K562 (cell line): ENCODE results near the gene SV2A. TPM values are rescaled to one million over a fixed set of nuclear protein-coding genes. Genes with fewer than 3 reads are reported as not detected.

ENCODE experiments used
- ARID3A ChIP-seq: IDR thresholded peaks from 2 replicates; pipeline ENCODE4 v1.6.1; 2012; ENCODE audit warnings: low read depth, low read length, improper control_type of control experiment, borderline replicate concordance
- ATF6 ChIP-seq: sonication (generic); formaldehyde crosslinking; IDR thresholded peaks from 2 replicates; pipeline ENCODE4 v1.4.0; 2020; ENCODE audit warnings: mild to moderate bottlenecking, missing genetic modification reagents
- GATAD2A ChIP-seq: fragments of 450-650 bp; IDR thresholded peaks from 2 replicates; pipeline ENCODE4 v1.6.1; 2017
- GMEB1 ChIP-seq: fragments of 250-450 bp; sonication (Bioruptor Pico); IDR thresholded peaks from 2 replicates; pipeline ENCODE4 v1.4.0; 2020; ENCODE audit warnings: mild to moderate bottlenecking
- REST ChIP-seq, 2 experiments: fragments of 450-650 bp; formaldehyde crosslinking in 1 of 2; IDR thresholded peaks; 2 replicates each; pipeline versions ENCODE4 v1.4.0 to v1.6.1; 2014 to 2020; ENCODE audit warnings: mild to moderate bottlenecking in 2 of 2, borderline replicate concordance in 1 of 2, low read depth in 1 of 2
- SMC3 ChIP-seq: conservative IDR thresholded peaks from 2 replicates; pipeline ENCODE4 v1.6.1; 2011; ENCODE audit warnings: low read depth, low read length, improper control_type of control experiment; ENCODE audit not compliant: insufficient read depth
- TEAD4 ChIP-seq, 2 experiments: sonication (generic) in 1 of 2; formaldehyde crosslinking in 1 of 2; IDR thresholded peaks; 2 replicates each; pipeline versions ENCODE4 v1.6.1 to v1.8.0; 2012 to 2022; ENCODE audit warnings: borderline replicate concordance in 1 of 2, inconsistent platforms in 1 of 2, low read length in 1 of 2, mild to moderate bottlenecking in 1 of 2, missing genetic modification reagents in 1 of 2
- VEZF1 ChIP-seq: fragments of 200-800 bp; sonication (Bioruptor generic); IDR thresholded peaks from 2 replicates; pipeline ENCODE4 v1.6.1; 2017; ENCODE audit warnings: missing genetic modification characterization, missing compliant biosample characterization
- polyA plus RNA-seq, 8 experiments: library from polyadenylated mRNA; depleted of rRNA in 4 of 8; stranded (reverse) in 5 of 8; unstranded in 3 of 8; fragments of >200 nt; fragmentation: Nextera tagmentation in 2 of 8; fragmentation: Illumina TruSeq in 1 of 8; extraction: Ambion mirVana in 2 of 8; extraction: Trizol in 1 of 8; gene quantifications; 2 replicates each; pipeline versions ENCODE4 v1.2.1 to v1.2.3, GENCODE V29; 2011 to 2014; ENCODE audit warnings: inconsistent platforms in 1 of 8, missing spikeins in 1 of 8
- total RNA-seq, 7 experiments: library from RNA; depleted of rRNA in 6 of 7; stranded (reverse); fragments of >200 nt in 6 of 7; fragmentation: Illumina TruSeq in 2 of 7; extraction: Trizol in 2 of 7; gene quantifications; 2 replicates each; pipeline versions ENCODE4 v1.2.1 to v1.2.3, GENCODE V29; 2011 to 2021; ENCODE audit warnings: low replicate concordance in 1 of 7

SV2A gene
- total and polyA plus RNA-seq, 9 of the 15 experiments (the other 6 are each of a cell fraction or from before 2014, with no cell fraction given): 0.07 to 0.22 (median 0.11) TPM; not detected in 1

GRCh38 chr1:149888247-149888998 is 29.2 kb downstream of the SV2A start (continued):
- TF ChIP-seq REST (IDR thresholded peaks at IDR 0.05; ENCODE audit: borderline replicate concordance): peak; percentile 81
- TF ChIP-seq REST (CRISPR knock-in tag; IDR thresholded peaks at IDR 0.05; ENCODE audit: low read depth): no peak
- TF ChIP-seq SMC3: peak; percentile 44; the same call in 1 of the 2 replicates
- TF ChIP-seq ATF6: no peak
- no peak for TF ChIP-seq ARID3A
- TF ChIP-seq GATAD2A: no peak
- TF ChIP-seq VEZF1 (CRISPR knock-in tag): peak; percentile 65; the same call in 1 of the 2 replicates
- TF ChIP-seq TEAD4 (IDR thresholded peaks at IDR 0.05; ENCODE audit: low read length): peak; percentile 66
- TF ChIP-seq TEAD4 (CRISPR knock-in tag; IDR thresholded peaks at IDR 0.05; ENCODE audit: borderline replicate concordance): no peak
- TF ChIP-seq GMEB1 (CRISPR knock-in tag): peak; percentile 12; the same call in 1 of the 2 replicates
